Muscle layer of colon (tissue), 2 donors: ENCODE results near the gene MYL5.

Experiments
- H3K27ac ChIP-seq: one replicate; pipeline ENCODE4 v1.7.0; 2013; ENCODE audit warnings: low read depth, mild to moderate bottlenecking, low read length, moderate library complexity
- H3K27me3 ChIP-seq, 2 donors: one replicate each; pipeline ENCODE4 v1.7.0; 2013; ENCODE audit warnings: low read length in 2 of 2, mild to moderate bottlenecking in 2 of 2; ENCODE audit not compliant: insufficient read depth in 2 of 2, control insufficient read depth in 1 of 2
- H3K36me3 ChIP-seq: one replicate; pipeline ENCODE4 v1.7.0; 2013; ENCODE audit warnings: mild to moderate bottlenecking, low read length; ENCODE audit not compliant: insufficient read depth
- H3K4me1 ChIP-seq: one replicate; pipeline ENCODE4 v1.7.0; 2013; ENCODE audit warnings: mild to moderate bottlenecking, low read length; ENCODE audit not compliant: insufficient read depth
- H3K4me3 ChIP-seq, 2 donors: one replicate each; pipeline ENCODE4 v1.7.0; 2013; ENCODE audit warnings: low read length in 2 of 2, low read depth in 1 of 2, mild to moderate bottlenecking in 1 of 2, moderate library complexity in 1 of 2
- H3K9ac ChIP-seq: one replicate; pipeline ENCODE4 v1.7.0; 2013; ENCODE audit warnings: low read length
- H3K9me3 ChIP-seq: one replicate; pipeline ENCODE4 v1.7.0; 2013; ENCODE audit warnings: mild to moderate bottlenecking, low read length
- donor health status: abdominal sarcoma.
- donor health status: Adenocarcinoma of cecum.

The MYL5 gene

GRCh38 chr4:646460-646859 is 27.9 kb upstream of the MYL5 start:
- Histone ChIP-seq H3K9ac (no peak overlapping the region), H3K4me1 (no peaks in the 10 kb centered on the region), H3K4me3 (no peak overlapping the region), H3K36me3 (no peaks in the 10 kb centered on the region), H3K27me3 (peaks cover 0 to 35% of the 10 kb centered on the region in 2 donors), H3K27ac (no peak overlapping the region), H3K9me3 (no peaks in the 10 kb centered on the region)

- H3K9ac ChIP-seq: no peak overlapping the region
- no peaks in the 10 kb centered on the region for H3K36me3 ChIP-seq
- H3K27me3 ChIP-seq: peaks cover 0 to 40% of the 10 kb centered on the region in 2 donors
- H3K9me3 ChIP-seq: no peaks in the 10 kb centered on the region
- H3K4me3 ChIP-seq: no peak overlapping the region
- H3K27ac ChIP-seq: no peak overlapping the region
- H3K4me1 ChIP-seq: no peaks in the 10 kb centered on the region
These were observed 26.9 kb upstream of the MYL5 start for GRCh38 chr4:647481-647880.

- no peak overlapping the region for H3K4me3 ChIP-seq
- no peak overlapping the region for H3K9ac ChIP-seq
- H3K4me1 ChIP-seq: no peaks in the 10 kb centered on the region
- no peak overlapping the region for H3K27ac ChIP-seq
- no peaks in the 10 kb centered on the region for H3K9me3 ChIP-seq
- H3K27me3 ChIP-seq: peaks cover 0 to 40% of the 10 kb centered on the region in 2 donors
- H3K36me3 ChIP-seq: no peaks in the 10 kb centered on the region
These were observed 25.6 kb upstream of the MYL5 start for GRCh38 chr4:648579-649292.

DNA sequence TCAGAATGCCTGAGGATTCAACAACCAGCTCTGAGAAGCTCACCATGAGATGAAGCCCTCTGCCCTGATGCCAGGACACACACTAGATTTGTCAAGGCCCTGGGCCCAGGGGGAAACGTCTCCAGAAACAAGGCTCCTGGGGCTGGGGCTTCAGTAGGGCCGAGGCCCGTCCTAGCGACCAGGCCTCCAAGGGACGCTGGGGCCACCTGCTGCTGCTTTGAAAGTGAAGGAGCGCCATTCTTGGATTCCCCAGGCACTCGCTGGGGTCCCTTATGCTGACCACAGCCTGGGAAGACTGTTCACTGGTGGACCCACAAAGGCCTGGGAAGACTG is 25.1 kb upstream of the MYL5 start:
- Histone ChIP-seq H3K4me3 (no peak overlapping the region), H3K27me3 (peaks cover 0 to 40% of the 10 kb centered on the region in 2 donors), H3K9me3 (no peaks in the 10 kb centered on the region), H3K27ac (no peak overlapping the region), H3K36me3 (no peaks in the 10 kb centered on the region), H3K9ac (no peak overlapping the region), H3K4me1 (no peaks in the 10 kb centered on the region)

- Histone ChIP-seq H3K27me3 (peaks cover 0 to 42% of the 10 kb centered on the region in 2 donors), H3K4me1 (no peaks in the 10 kb centered on the region), H3K4me3 (no peak overlapping the region), H3K9me3 (no peaks in the 10 kb centered on the region), H3K36me3 (no peaks in the 10 kb centered on the region), H3K27ac (no peak overlapping the region), H3K9ac (no peak overlapping the region)
These were observed 24.5 kb upstream of the MYL5 start for GRCh38 chr4:649751-650310.

DNA sequence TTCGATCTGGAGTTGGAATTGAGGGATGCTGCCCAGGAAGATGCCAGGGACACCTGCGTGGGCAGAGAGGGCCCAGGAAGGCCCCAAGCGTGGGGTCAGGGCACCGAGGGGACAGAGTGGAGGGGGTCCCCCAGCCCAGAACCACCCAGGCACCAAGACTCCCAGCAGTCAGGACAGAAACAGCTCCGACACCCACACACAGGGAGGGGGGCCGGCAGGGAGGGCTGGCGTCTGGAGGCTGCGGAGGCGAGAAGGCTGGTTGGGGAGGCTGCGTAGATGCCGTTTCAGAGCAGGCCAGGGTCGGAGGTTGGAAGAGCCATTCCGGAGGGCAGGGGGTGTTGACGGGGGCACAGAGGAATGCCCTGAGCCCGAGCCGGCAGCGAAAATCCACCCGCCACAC is 23.9 kb upstream of the MYL5 start:
- H3K27me3 ChIP-seq: peaks cover 0 to 49% of the 10 kb centered on the region in 2 donors
- no peak overlapping the region for H3K9ac ChIP-seq
- no peaks in the 10 kb centered on the region for H3K9me3 ChIP-seq
- H3K4me3 ChIP-seq: no peak overlapping the region
- H3K27ac ChIP-seq: no peak overlapping the region
- no peaks in the 10 kb centered on the region for H3K4me1 ChIP-seq
- no peaks in the 10 kb centered on the region for H3K36me3 ChIP-seq

DNA sequence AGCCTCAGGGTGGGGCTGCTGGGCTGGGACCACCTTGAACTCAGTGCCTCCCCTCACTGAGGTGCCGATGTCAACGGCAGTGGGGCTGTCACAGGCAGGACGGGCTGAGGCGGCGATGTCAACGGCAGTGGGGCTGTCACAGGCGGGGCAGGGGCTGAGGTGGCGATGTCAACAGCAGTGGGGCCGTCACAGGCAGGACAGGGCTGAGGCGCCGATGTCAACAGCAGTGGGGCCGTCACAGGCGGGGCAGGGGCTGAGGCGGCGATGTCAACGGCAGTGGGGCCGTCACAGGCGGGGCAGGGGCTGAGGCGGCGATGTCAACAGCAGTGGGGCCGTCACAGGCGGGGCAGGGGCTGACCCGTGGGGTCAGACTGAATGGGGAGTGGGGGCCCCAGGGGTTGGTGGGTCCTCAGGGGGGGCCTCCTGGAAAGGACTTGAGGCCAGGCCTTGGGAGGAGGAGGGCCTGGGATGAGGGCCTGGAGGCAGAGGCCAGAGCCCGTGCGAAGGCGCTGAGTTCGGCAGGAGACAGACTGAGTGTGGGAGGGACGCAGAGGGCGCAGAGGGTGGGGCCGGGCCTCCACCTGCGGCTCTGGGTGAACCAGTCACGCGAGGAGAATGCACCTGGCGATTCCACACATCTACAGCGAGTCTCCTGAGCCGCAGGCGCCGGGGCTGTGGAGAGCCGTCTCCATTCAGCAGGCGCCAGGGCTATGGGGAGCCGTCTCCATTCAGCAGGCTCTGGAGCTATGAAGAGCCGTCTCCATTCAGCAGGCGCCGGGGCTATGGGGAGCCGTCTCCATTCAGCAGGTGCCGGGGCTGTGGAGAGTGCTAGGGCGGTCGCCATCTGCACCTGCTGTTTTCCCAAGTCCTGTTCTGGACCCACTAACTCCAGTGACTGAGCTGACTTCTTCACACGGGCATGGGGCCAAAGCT is 23.1 kb upstream of the MYL5 start:
- Histone ChIP-seq H3K27me3 (peaks cover 0 to 52% of the 10 kb centered on the region in 2 donors), H3K36me3 (no peaks in the 10 kb centered on the region), H3K9me3 (no peaks in the 10 kb centered on the region), H3K4me1 (no peaks in the 10 kb centered on the region), H3K27ac (no peak overlapping the region), H3K4me3 (no peak overlapping the region), H3K9ac (no peak overlapping the region)

DNA sequence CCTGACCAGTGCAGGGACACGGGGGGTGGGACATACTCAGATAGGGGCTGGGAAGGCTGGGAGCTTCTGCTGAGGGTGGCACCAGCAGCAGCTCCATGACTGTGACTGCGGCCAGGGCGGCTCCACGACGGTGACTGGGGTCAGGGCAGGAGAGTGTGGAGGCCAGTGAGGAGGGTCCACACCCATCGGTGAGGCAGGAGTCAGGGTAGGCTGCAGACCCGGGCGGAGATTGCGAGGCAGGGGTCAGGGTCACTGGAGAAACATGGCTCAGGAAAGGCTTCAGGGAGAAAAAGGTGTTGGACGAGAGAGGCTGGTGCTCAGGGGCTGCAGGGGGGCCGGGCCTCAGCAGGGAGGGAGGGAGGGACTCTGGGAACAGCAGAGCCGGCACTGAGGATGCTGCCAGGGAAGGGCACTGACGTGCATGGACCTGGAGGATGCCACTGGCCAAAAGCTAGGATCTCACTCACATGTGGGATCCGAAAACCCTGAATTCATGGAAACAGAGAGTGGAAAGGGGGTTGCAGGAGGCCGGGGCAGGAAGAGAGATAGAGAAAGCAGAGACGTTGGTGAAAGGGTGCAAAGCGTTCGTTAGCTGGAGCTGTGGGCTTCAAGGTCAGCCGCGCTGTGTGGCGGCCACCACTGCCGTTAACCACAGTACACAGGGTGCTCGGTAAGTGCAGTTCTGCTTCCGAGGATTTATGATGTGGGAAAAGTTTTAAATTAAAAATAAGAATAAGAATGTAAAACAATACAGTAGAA is 22.3 kb upstream of the MYL5 start:
- no peak overlapping the region for H3K27ac ChIP-seq
- no peaks in the 10 kb centered on the region for H3K36me3 ChIP-seq
- no peaks in the 10 kb centered on the region for H3K4me1 ChIP-seq
- H3K9me3 ChIP-seq: no peaks in the 10 kb centered on the region
- peaks cover 0 to 49% of the 10 kb centered on the region in 2 donors for H3K27me3 ChIP-seq
- H3K4me3 ChIP-seq: no peak overlapping the region
- H3K9ac ChIP-seq: no peak overlapping the region

DNA sequence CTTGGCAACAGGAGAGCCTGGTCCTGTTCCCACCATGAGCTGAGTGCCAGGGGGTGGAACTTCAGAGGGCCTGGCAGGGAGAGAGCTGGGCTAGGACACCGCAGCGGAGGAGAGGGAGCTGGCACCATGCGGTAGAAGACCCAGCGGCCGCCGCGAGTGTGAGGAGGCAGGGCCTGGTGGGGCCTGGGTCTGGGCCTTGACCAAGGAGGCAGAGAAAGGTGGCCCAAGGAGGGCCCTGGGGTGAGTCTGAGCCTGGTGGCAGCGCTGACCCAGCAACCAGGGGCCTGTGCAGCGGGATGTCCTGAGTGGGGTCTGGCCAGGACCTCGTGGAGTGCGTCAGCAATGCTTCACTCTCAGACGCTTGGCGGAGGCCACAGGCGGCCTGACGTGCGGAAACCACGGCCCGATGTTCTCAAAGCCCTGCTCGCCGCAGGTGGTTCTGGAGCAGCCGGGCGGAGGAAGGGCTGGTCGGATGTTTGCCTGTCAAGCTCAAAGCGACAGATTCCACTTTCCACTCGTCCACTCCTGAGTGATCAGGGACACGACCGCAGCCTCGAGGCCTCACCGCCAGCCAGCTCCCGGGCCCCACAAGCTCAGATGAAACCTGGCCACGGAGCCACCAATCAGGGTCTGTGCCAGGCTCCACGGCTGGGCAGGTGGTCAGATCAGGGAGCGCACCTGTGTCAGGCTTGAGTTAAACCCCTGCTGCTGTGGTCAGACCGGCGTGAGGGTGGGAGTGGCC is 21.1 kb upstream of the MYL5 start:
- no peak overlapping the region for H3K27ac ChIP-seq
- H3K36me3 ChIP-seq: no peaks in the 10 kb centered on the region
- H3K4me1 ChIP-seq: no peaks in the 10 kb centered on the region
- H3K4me3 ChIP-seq: no peak overlapping the region
- H3K9ac ChIP-seq: no peak overlapping the region
- peaks cover 0 to 46% of the 10 kb centered on the region in 2 donors for H3K27me3 ChIP-seq
- no peaks in the 10 kb centered on the region for H3K9me3 ChIP-seq

DNA sequence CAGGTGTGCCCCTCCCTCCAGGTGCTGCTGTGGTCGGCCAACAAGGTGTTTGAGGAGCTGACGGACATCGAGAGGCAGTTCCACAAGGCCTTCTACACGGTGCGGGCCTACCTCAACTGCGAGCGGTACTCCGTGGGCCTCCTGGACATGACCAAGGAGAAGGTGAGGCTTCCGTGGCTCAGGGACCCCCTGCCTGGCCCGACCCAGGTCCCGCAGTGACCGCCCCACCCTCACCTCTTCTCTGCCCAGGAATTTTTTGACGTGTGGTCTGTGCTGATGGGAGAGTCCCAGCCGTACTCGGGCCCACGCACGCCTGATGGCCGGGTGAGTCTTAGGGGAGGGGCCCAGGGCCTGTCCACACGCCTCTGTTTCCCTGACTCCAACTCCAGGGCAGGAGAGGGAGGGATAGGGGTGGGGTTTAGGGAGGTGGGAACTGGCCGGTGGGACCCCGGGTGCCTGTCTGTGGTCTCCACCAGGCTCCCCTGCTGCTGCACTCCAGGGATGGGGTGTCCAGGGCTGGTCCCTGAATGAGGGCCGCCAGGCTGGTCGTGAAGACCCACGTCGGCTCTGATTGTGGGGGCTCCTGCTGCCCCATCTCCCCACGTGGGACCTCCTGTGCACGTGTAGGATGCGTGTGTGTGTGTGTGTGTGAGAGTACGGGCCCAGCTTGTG is 20.4 kb upstream of the MYL5 start:
- H3K27ac ChIP-seq: no peak overlapping the region

More for the DNA sequence above, 20.4 kb upstream of the MYL5 start:
- peaks cover 0 to 41% of the 10 kb centered on the region in 2 donors for H3K27me3 ChIP-seq
- H3K9me3 ChIP-seq: no peaks in the 10 kb centered on the region
- H3K36me3 ChIP-seq: no peaks in the 10 kb centered on the region
- H3K9ac ChIP-seq: no peak overlapping the region
- H3K4me1 ChIP-seq: no peaks in the 10 kb centered on the region
- no peak overlapping the region for H3K4me3 ChIP-seq
